SU-DHL-6 (cell line): ENCODE measurements around the gene PPM1H.

Experiments used
- H2AFZ ChIP-seq: fragments of 200-600 bp; sonication (generic); 2 replicates; pipeline ENCODE4 v1.6.1; 2014; ENCODE audit warnings: low read depth, mild to moderate bottlenecking, moderate library complexity, mixed read lengths, antibody characterized with exemption, low read length; ENCODE audit not compliant: severe bottlenecking
- H3F3A ChIP-seq: fragments of 200-600 bp; shearing (Covaris generic); 2 replicates; pipeline ENCODE4 v1.6.0; 2016; ENCODE audit warnings: antibody characterized with exemption, mild to moderate bottlenecking; ENCODE audit not compliant: insufficient read depth
- H3K27ac ChIP-seq: fragments of 200-600 bp; sonication (generic); 2 replicates; pipeline ENCODE4 v1.5.1; 2016; ENCODE audit warnings: low read depth, mild to moderate bottlenecking, low read length, moderate library complexity, mixed read lengths
- H3K27me3 ChIP-seq: fragments of 200-600 bp; sonication (generic), shearing (Covaris generic); 2 replicates; pipeline ENCODE4 v1.6.0; 2014; ENCODE audit warnings: mild to moderate bottlenecking, low read length
- H3K36me3 ChIP-seq: fragments of 200-600 bp; sonication (generic); 2 replicates; pipeline ENCODE4 v1.6.1; 2014; ENCODE audit warnings: mild to moderate bottlenecking, low read length, mixed read lengths
- H3K4me2 ChIP-seq: fragments of 300-600, 200-600 bp; shearing (Covaris generic), sonication (generic); 2 replicates; pipeline ENCODE4 v1.6.0; 2014; ENCODE audit warnings: low read length, low read depth, mild to moderate bottlenecking; ENCODE audit not compliant: poor library complexity, severe bottlenecking
- H3K4me3 ChIP-seq: fragments of 200-600 bp; sonication (generic); 2 replicates; pipeline ENCODE4 v1.5.1; 2014; ENCODE audit warnings: antibody characterized with exemption, low read length, mild to moderate bottlenecking, mixed read lengths; ENCODE audit not compliant: insufficient read depth, poor library complexity, severe bottlenecking
- H3K79me2 ChIP-seq: fragments of 200-600 bp; sonication (generic); 2 replicates; pipeline ENCODE4 v1.6.1; 2014; ENCODE audit warnings: mild to moderate bottlenecking, low read length, moderate library complexity; ENCODE audit not compliant: insufficient read depth
- H3K9ac ChIP-seq: fragments of 200-600 bp; sonication (generic); 2 replicates; pipeline ENCODE4 v1.7.0; 2014; ENCODE audit warnings: mild to moderate bottlenecking, low read length
- H3K9me2 ChIP-seq: fragments of 200-600 bp; sonication (generic); replicated peaks from 2 replicates; pipeline ENCODE4 v1.6.1; 2014; ENCODE audit warnings: low read length; ENCODE audit not compliant: insufficient read depth
- H3K9me3 ChIP-seq: fragments of 200-600 bp; sonication (generic); 2 replicates; pipeline ENCODE4 v1.6.1; 2014; ENCODE audit warnings: low read length, mixed read lengths; ENCODE audit not compliant: insufficient read depth
- H4K20me1 ChIP-seq: fragments of 200-600 bp; sonication (generic); 2 replicates; pipeline ENCODE4 v1.6.1; 2014; ENCODE audit warnings: low read depth, mild to moderate bottlenecking, antibody characterized with exemption, low read length, moderate library complexity, mixed read lengths
- CTCF ChIP-seq: fragments of 200-600 bp; sonication (generic); IDR thresholded peaks from one replicate; pipeline ENCODE4 v1.5.1; 2017; ENCODE audit warnings: antibody characterized with exemption, mild to moderate bottlenecking, low read length, moderate library complexity; ENCODE audit not compliant: insufficient read depth, poor library complexity, severe bottlenecking
- EZH2phosphoT487 ChIP-seq: fragments of 200-600 bp; sonication (generic), shearing (Covaris generic); conservative IDR thresholded peaks from 2 replicates; pipeline ENCODE4 v1.6.1; 2018; ENCODE audit warnings: mild to moderate bottlenecking, antibody characterized with exemption, low read length, moderate library complexity, mixed read lengths

Gene PPM1H

DNA sequence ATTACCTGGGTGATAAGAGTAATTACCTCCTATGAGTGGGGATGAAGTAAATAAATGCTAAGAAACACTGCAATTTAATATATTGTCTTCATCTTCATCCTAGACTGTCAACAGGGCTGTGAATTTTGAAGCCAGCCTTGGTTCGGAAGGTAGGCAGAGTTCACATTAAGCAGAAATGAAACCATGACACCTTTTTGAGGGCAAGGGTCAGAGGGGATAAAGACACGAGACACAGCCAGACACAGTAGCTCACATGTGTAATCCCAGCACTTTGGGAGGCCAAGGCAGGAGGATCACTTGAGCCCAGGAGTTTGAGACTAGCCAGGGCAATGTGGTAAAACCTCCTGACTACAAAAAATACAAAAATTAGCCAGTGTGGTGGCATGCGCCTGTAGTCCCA lies 243.6 kb downstream of the PPM1H start:
- Histone ChIP-seq H3F3A (no peaks in the 10 kb centered on the region), H3K9me3 (no peaks in the 10 kb centered on the region), H4K20me1 (no peaks in the 10 kb centered on the region), H3K4me3 (no peak overlapping the region), H2AFZ (no peak overlapping the region), H3K27me3 (no peaks in the 10 kb centered on the region), H3K9ac (no peak overlapping the region), H3K9me2 (no peaks in the 10 kb centered on the region), H3K36me3 (no peaks in the 10 kb centered on the region), H3K27ac (no peak overlapping the region), H3K4me2 (no peak overlapping the region), H3K79me2 (no peaks in the 10 kb centered on the region)
- TF ChIP-seq EZH2phosphoT487 (no peak), CTCF (no peak)

GRCh38 chr12:62689042-62689839 lies 245.7 kb downstream of the PPM1H start:
- H2AFZ ChIP-seq, result no peak overlapping the region
- no peak overlapping the region for H3K27ac ChIP-seq
- no peaks in the 10 kb centered on the region for H3K79me2 ChIP-seq
- H3K27me3 ChIP-seq, result no peaks in the 10 kb centered on the region
- no peaks in the 10 kb centered on the region for H3F3A ChIP-seq
- H3K4me2 ChIP-seq, result no peak overlapping the region
- H3K9ac ChIP-seq, result no peak overlapping the region
- no peak for TF ChIP-seq EZH2phosphoT487
- TF ChIP-seq CTCF, result no peak
- H3K9me3 ChIP-seq, result no peaks in the 10 kb centered on the region
- H3K4me3 ChIP-seq, result no peak overlapping the region
- no peaks in the 10 kb centered on the region for H3K9me2 ChIP-seq
- H4K20me1 ChIP-seq, result no peaks in the 10 kb centered on the region
- no peaks in the 10 kb centered on the region for H3K36me3 ChIP-seq

DNA sequence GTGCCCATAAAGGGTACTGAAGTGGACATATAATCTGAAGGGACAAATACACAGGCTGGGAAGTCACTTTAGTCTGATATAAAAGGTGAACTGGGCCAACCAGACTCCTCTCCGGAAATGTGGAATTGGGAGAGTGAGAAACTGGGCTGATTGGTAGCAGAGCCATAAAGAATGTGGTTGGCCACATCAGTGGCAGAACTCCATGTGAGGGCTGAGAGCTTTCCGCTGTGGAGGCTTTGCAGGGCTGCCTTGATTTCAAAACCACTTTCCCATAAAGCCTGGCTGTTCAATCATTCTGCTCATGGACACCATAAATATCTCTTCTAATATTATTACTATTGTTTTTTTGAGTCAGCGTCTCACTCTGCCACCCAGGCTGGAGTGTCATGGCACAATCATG lies 248.0 kb downstream of the PPM1H start:
- H3K4me3 ChIP-seq, result no peak overlapping the region

More for the DNA sequence above, 248.0 kb downstream of the PPM1H start:
- Histone ChIP-seq H3K27ac (no peak overlapping the region), H3K9me2 (no peaks in the 10 kb centered on the region), H3K4me2 (no peak overlapping the region), H4K20me1 (no peaks in the 10 kb centered on the region), H2AFZ (no peak overlapping the region), H3K79me2 (no peaks in the 10 kb centered on the region), H3F3A (no peaks in the 10 kb centered on the region), H3K9ac (no peak overlapping the region), H3K9me3 (no peaks in the 10 kb centered on the region), H3K36me3 (no peaks in the 10 kb centered on the region), H3K27me3 (no peaks in the 10 kb centered on the region)
- TF ChIP-seq CTCF (no peak), EZH2phosphoT487 (no peak)
